H1 (cell line): Measurements from ENCODE around the gene PRPF18. TPM values are rescaled to one million over a fixed set of nuclear protein-coding genes. Genes with fewer than 3 reads are reported as not detected.

ENCODE experiments used
- CTCF ChIA-PET: fragments of 300-600 bp; sonication (Branson Sonifier 250); formaldehyde crosslinking; loops from one replicate; lab custom pipeline; 2021; ENCODE audit not compliant: partially characterized antibody; lab: Charles Lee
- POLR2A ChIA-PET: fragments of 300-600 bp; sonication (Branson Sonifier 250); formaldehyde crosslinking; loops from one replicate; lab custom pipeline; 2021; ENCODE audit warnings: inconsistent platforms; ENCODE audit not compliant: partially characterized antibody; lab: Charles Lee
- DNase-seq, 2 experiments: peaks; one replicate each; pipeline versions ENCODE4 v3.0.0 to v3.0.0-alpha.2; 2010 to 2022; ENCODE audit warnings: low spot score in 2 of 2, low read depth in 1 of 2, mixed read lengths in 1 of 2
- FAIRE-seq: peaks from 2 replicates; lab custom pipeline; 2011; peaks lifted over from hg19 to GRCh38; lab: Jason Lieb, UNC
- H2AFZ ChIP-seq: 2 replicates; pipeline ENCODE4 v1.8.1; 2012; ENCODE audit warnings: low read length, inconsistent platforms
- H2AK5ac ChIP-seq: 2 replicates; pipeline ENCODE4 v1.6.1; 2013; ENCODE audit warnings: low read depth, low read length
- H2BK120ac ChIP-seq: replicated peaks from 2 replicates; pipeline ENCODE3; 2013; ENCODE audit warnings: low read depth, low read length, inconsistent platforms
- H2BK12ac ChIP-seq: 2 replicates; pipeline ENCODE4 v1.6.1; 2013; ENCODE audit warnings: low read depth, low read length
- H2BK15ac ChIP-seq: 2 replicates; pipeline ENCODE4 v1.6.1; 2013; ENCODE audit warnings: low read length
- H2BK20ac ChIP-seq: 2 replicates; pipeline ENCODE4 v1.6.1; 2013; ENCODE audit warnings: low read length
- H2BK5ac ChIP-seq: 2 replicates; pipeline ENCODE4 v1.6.1; 2013; ENCODE audit warnings: low read depth, low read length
- H3K14ac ChIP-seq: 2 replicates; pipeline ENCODE4 v1.6.1; 2013; ENCODE audit warnings: inconsistent platforms; ENCODE audit not compliant: insufficient read length
- H3K18ac ChIP-seq: 2 replicates; pipeline ENCODE4 v1.6.1; 2013; ENCODE audit warnings: low read length; ENCODE audit errors: extremely low read depth
- H3K23ac ChIP-seq: 2 replicates; pipeline ENCODE4 v1.6.1; 2013; ENCODE audit warnings: inconsistent platforms; ENCODE audit not compliant: insufficient read length
- H3K23me2 ChIP-seq: 2 replicates; pipeline ENCODE4 v1.6.1; 2013; ENCODE audit warnings: low read depth, low read length
- H3K27ac ChIP-seq: 2 replicates; pipeline ENCODE4 v1.6.1; 2011; ENCODE audit warnings: low read depth, low read length, inconsistent platforms
- H3K27me3 ChIP-seq, 4 experiments: replicated peaks in 1 of 4; 1 replicate in 1 of 4; 2 replicates in 3 of 4; pipeline versions ENCODE4 v1.6.1 to v1.8.1; 2011 to 2013; ENCODE audit warnings: low read length in 3 of 4, mild to moderate bottlenecking in 3 of 4, inconsistent platforms in 2 of 4, mixed read lengths in 2 of 4, moderate library complexity in 1 of 4; ENCODE audit not compliant: control insufficient read depth in 3 of 4, insufficient read depth in 3 of 4; ENCODE audit errors: extremely low read depth in 1 of 4
- H3K36me3 ChIP-seq, 4 experiments: 2 replicates each; pipeline versions ENCODE4 v1.6.1 to v1.8.1; 2011 to 2013; ENCODE audit warnings: mild to moderate bottlenecking in 4 of 4, low read length in 3 of 4, moderate library complexity in 2 of 4, control low read depth in 1 of 4, inconsistent platforms in 1 of 4; ENCODE audit not compliant: insufficient read depth in 4 of 4, control insufficient read depth in 2 of 4
- H3K4ac ChIP-seq: replicated peaks from 2 replicates; pipeline ENCODE3; 2013; ENCODE audit warnings: low read length, low read depth, mixed read lengths, inconsistent platforms; ENCODE audit not compliant: insufficient read length
- H3K4me1 ChIP-seq, 4 experiments: replicated peaks in 1 of 4; 1 replicate in 1 of 4; 2 replicates in 3 of 4; pipeline versions ENCODE4 v1.6.1 to v1.8.1; 2011 to 2013; ENCODE audit warnings: low read length in 3 of 4, inconsistent platforms in 2 of 4, mixed read lengths in 1 of 4; ENCODE audit not compliant: insufficient read depth in 4 of 4, control insufficient read depth in 3 of 4
- H3K4me2 ChIP-seq, 2 experiments: 2 replicates each; pipeline versions ENCODE4 v1.6.1 to v1.8.1; 2011 to 2013; ENCODE audit warnings: low read depth in 2 of 2, low read length in 2 of 2, control low read depth in 1 of 2, inconsistent platforms in 1 of 2, mild to moderate bottlenecking in 1 of 2; ENCODE audit not compliant: insufficient read depth in 1 of 2
- H3K4me3 ChIP-seq, 4 experiments: fragments of 200-600, 300-600 bp in 1 of 4; sonication (generic), shearing (Covaris generic), sonication (Bioruptor Twin) in 1 of 4; 2 replicates each; pipeline versions ENCODE4 v1.5.1 to v1.8.1; 2011 to 2016; ENCODE audit warnings: low read length in 4 of 4, low read depth in 3 of 4, control low read depth in 2 of 4, inconsistent platforms in 2 of 4, mild to moderate bottlenecking in 2 of 4, mixed read lengths in 1 of 4, moderate library complexity in 1 of 4; ENCODE audit not compliant: insufficient read depth in 2 of 4; ENCODE audit errors: extremely low read depth in 1 of 4
- H3K56ac ChIP-seq: replicated peaks from 2 replicates; pipeline ENCODE3; 2013; ENCODE audit warnings: low read depth, mild to moderate bottlenecking, mixed read lengths, low read length, inconsistent platforms; ENCODE audit not compliant: insufficient read length
- H3K79me1 ChIP-seq: 2 replicates; pipeline ENCODE4 v1.6.1; 2013; ENCODE audit warnings: low read depth, low read length, control low read depth
- H3K79me2 ChIP-seq, 2 experiments: 2 replicates each; pipeline versions ENCODE4 v1.6.1 to v1.8.1; 2012 to 2013; ENCODE audit warnings: low read length in 2 of 2, mild to moderate bottlenecking in 2 of 2, inconsistent platforms in 1 of 2; ENCODE audit not compliant: insufficient read depth in 2 of 2, control insufficient read depth in 1 of 2
- H3K9ac ChIP-seq, 4 experiments: replicated peaks in 1 of 4; 1 replicate in 1 of 4; 2 replicates in 3 of 4; pipeline versions ENCODE4 v1.6.1 to v1.8.1; 2011 to 2013; ENCODE audit warnings: low read depth in 3 of 4, low read length in 3 of 4, control low read depth in 2 of 4, mild to moderate bottlenecking in 2 of 4, moderate library complexity in 2 of 4, inconsistent platforms in 1 of 4; ENCODE audit errors: extremely low read depth in 1 of 4
- H3K9me3 ChIP-seq, 2 experiments: 2 replicates each; pipeline versions ENCODE4 v1.6.1 to v1.8.1; 2012 to 2013; ENCODE audit warnings: mild to moderate bottlenecking in 2 of 2, moderate library complexity in 2 of 2, control low read depth in 1 of 2, inconsistent platforms in 1 of 2, low read depth in 1 of 2, low read length in 1 of 2, mixed read lengths in 1 of 2; ENCODE audit not compliant: insufficient read depth in 2 of 2
- H4K20me1 ChIP-seq, 2 experiments: replicated peaks in 1 of 2; 2 replicates each; pipeline versions ENCODE3 to v1.8.1; 2011 to 2013; ENCODE audit warnings: inconsistent platforms in 2 of 2, low read length in 2 of 2, mild to moderate bottlenecking in 1 of 2; ENCODE audit not compliant: insufficient read depth in 2 of 2, control insufficient read depth in 1 of 2
- H4K5ac ChIP-seq: 2 replicates; pipeline ENCODE4 v1.6.1; 2013; ENCODE audit warnings: low read length, low read depth, mixed read lengths, inconsistent platforms; ENCODE audit not compliant: insufficient read length
- H4K8ac ChIP-seq: 2 replicates; pipeline ENCODE4 v1.8.0; 2013; ENCODE audit warnings: mild to moderate bottlenecking, moderate library complexity, low read length, inconsistent platforms; ENCODE audit not compliant: insufficient read depth; ENCODE audit errors: extremely low read depth
- H4K91ac ChIP-seq: replicated peaks from 2 replicates; pipeline ENCODE3; 2013; ENCODE audit warnings: low read length, mixed read lengths, inconsistent platforms; ENCODE audit not compliant: insufficient read length
- BRCA1 ChIP-seq: IDR thresholded peaks from 2 replicates; pipeline ENCODE4 v1.6.1; 2012; ENCODE audit warnings: low read depth, low read length, improper control_type of control experiment
- CHD2 ChIP-seq: IDR thresholded peaks from 2 replicates; pipeline ENCODE4 v1.6.1; 2012; ENCODE audit warnings: low read length, improper control_type of control experiment
- CREB1 ChIP-seq: IDR thresholded peaks from 2 replicates; pipeline ENCODE4 v1.6.1; 2012; ENCODE audit warnings: inconsistent platforms
- EP300 ChIP-seq, 2 experiments: IDR thresholded peaks; 1 replicate in 1 of 2; 2 replicates in 1 of 2; pipeline ENCODE4 v1.6.1; 2011 to 2012; ENCODE audit warnings: low read depth in 2 of 2, low read length in 2 of 2, mild to moderate bottlenecking in 2 of 2, borderline replicate concordance in 1 of 2, inconsistent platforms in 1 of 2, moderate library complexity in 1 of 2
- RBBP5 ChIP-seq: IDR thresholded peaks from 2 replicates; pipeline ENCODE4 v1.7.1; 2012; ENCODE audit warnings: low read depth, mild to moderate bottlenecking, inconsistent platforms, low read length, moderate library complexity, borderline replicate concordance
- SIX5 ChIP-seq: IDR thresholded peaks from 2 replicates; pipeline ENCODE4 v1.6.1; 2011; ENCODE audit warnings: mild to moderate bottlenecking, low read depth, low read length
- TAF7 ChIP-seq: optimal IDR thresholded peaks from 2 replicates; pipeline ENCODE3; 2011; ENCODE audit warnings: low read depth, mild to moderate bottlenecking, inconsistent platforms, low read length, moderate library complexity, borderline replicate concordance
- TBP ChIP-seq: IDR thresholded peaks from 2 replicates; pipeline ENCODE4 v1.6.1; 2011; ENCODE audit warnings: low read depth, low read length, improper control_type of control experiment
- TCF12 ChIP-seq: IDR thresholded peaks from 2 replicates; pipeline ENCODE4 v1.6.1; 2011; ENCODE audit warnings: low read depth, mild to moderate bottlenecking, low read length
- polyA plus RNA-seq, 7 experiments: library from polyadenylated mRNA; depleted of rRNA in 3 of 7; stranded (reverse) in 5 of 7; unstranded in 2 of 7; fragments of >200 nt in 5 of 7; fragments of 200-250 nt in 2 of 7; gene quantifications; 1 replicate in 5 of 7; 2 replicates in 1 of 7; 4 replicates in 1 of 7; pipeline versions ENCODE4 v1.2.1 to v1.2.3, GENCODE V29; 2011 to 2013; ENCODE audit warnings: missing spikeins in 2 of 7, mixed read lengths in 2 of 7
- total RNA-seq: library from RNA; stranded (reverse); fragmentation: NEBNext Ultra II Directional; extraction: Animal tissue kit (Norgen Biotek cat#: 25700); gene quantifications from 2 replicates; pipeline ENCODE4 v1.2.1, GENCODE V29; 2021

The PRPF18 gene
- total and polyA plus RNA-seq, 2 of the 8 experiments (the other 6 are each of a cell fraction or from before 2014, with no cell fraction given) = 3.8 to 12.6 TPM

- no peak overlapping the region for H2AFZ ChIP-seq
- no peak overlapping the region for H3K27ac ChIP-seq
- no peak overlapping the region for H3K9ac ChIP-seq
- H2BK20ac ChIP-seq = no peak overlapping the region
- H2AK5ac ChIP-seq = no peak overlapping the region
- H3K23me2 ChIP-seq = no peaks in the 10 kb centered on the region
- H3K27me3 ChIP-seq = no peaks in the 10 kb centered on the region
- no peak overlapping the region for H3K4ac ChIP-seq
- no peak overlapping the region for H3K23ac ChIP-seq
- TF ChIP-seq BRCA1 (no peak), TAF7 (no peak), RBBP5 (no peak), CREB1 (no peak), EP300 (IDR thresholded peaks at IDR 0.05; ENCODE audit: borderline replicate concordance in 1 of 2, low read depth in 2 of 2, low read length in 2 of 2) (no peak), SIX5 (no peak), TCF12 (no peak), TBP (no peak), CHD2 (no peak)
- H2BK15ac ChIP-seq = no peak overlapping the region
- H3K14ac ChIP-seq = no peak overlapping the region
- no peak overlapping the region for H2BK5ac ChIP-seq
- no peaks in the 10 kb centered on the region for H3K4me1 ChIP-seq
- H4K91ac ChIP-seq = no peak overlapping the region
- H3K9me3 ChIP-seq = peaks cover 7% of the 10 kb centered on the region in 2 experiments; a peak in 3 of 4 replicates
- H3K79me2 ChIP-seq = no peaks in the 10 kb centered on the region
- H3K79me1 ChIP-seq = no peaks in the 10 kb centered on the region
- H3K36me3 ChIP-seq = no peaks in the 10 kb centered on the region
- no peak overlapping the region for H4K8ac ChIP-seq
- DNase-seq = no peak
- H4K20me1 ChIP-seq = no peaks in the 10 kb centered on the region
- H3K18ac ChIP-seq = no peak overlapping the region
- ChIA-PET POLR2A (no interaction called here), CTCF (interaction anchor here (1.3 kb wide), 1 partner anchor 16 kb away, joined by 3 read pairs; no protein-coding TSS in a partner anchor)
- no peak overlapping the region for H4K5ac ChIP-seq
- H2BK12ac ChIP-seq = no peak overlapping the region
- no peak overlapping the region for H3K56ac ChIP-seq
- H3K4me3 ChIP-seq = no peak overlapping the region
- no peak overlapping the region for H2BK120ac ChIP-seq
- no peak overlapping the region for H3K4me2 ChIP-seq
- FAIRE-seq = no peak
Observed at GRCh38 chr10:13560597-13560996, 26.2 kb upstream of the PRPF18 start.
